Hematopoietic multipotent progenitor cell treated with erythropoietin and hydrocortisone succinate and interleukin-3 and kit ligand, for 17 days (in vitro differentiated cells): ENCODE measurements around the gene THAP4.
"Not testable (repeated sequence)": the region's sequence is repeated elsewhere in the genome, so short reads cannot be mapped to it uniquely, and the experiment has no call there.

Source experiments
- DNase-seq: peaks from one replicate; pipeline ENCODE4 v3.0.0-alpha.2; 2015; ENCODE audit warnings: low spot score

THAP4 gene

GRCh38 chr2:241665731-241666440 lies 28.9 kb upstream of the THAP4 start:
- no peak for DNase-seq

- DNase-seq: not testable (repeated sequence)
Observed at GRCh38 chr2:241662731-241663130, 25.8 kb upstream of the THAP4 start.

- no peak for DNase-seq
Observed at GRCh38 chr2:241660593-241661213, 23.7 kb upstream of the THAP4 start.

GRCh38 chr2:241659150-241659739 lies 22.3 kb upstream of the THAP4 start:
- DNase-seq: peak; percentile 43

GRCh38 chr2:241658296-241658695 lies 21.3 kb upstream of the THAP4 start:
- DNase-seq: no peak

GRCh38 chr2:241657786-241658254 lies 20.9 kb upstream of the THAP4 start:
- DNase-seq: no peak

- no peak for DNase-seq
Observed at GRCh38 chr2:241656190-241656741, 19.3 kb upstream of the THAP4 start.

- no peak for DNase-seq
Observed at GRCh38 chr2:241655516-241656189, 18.7 kb upstream of the THAP4 start.

GRCh38 chr2:241654551-241654950 lies 17.6 kb upstream of the THAP4 start:
- DNase-seq: no peak

GRCh38 chr2:241653210-241653750 lies 16.3 kb upstream of the THAP4 start:
- DNase-seq: no peak

GRCh38 chr2:241652722-241653121 lies 15.8 kb upstream of the THAP4 start:
- no peak for DNase-seq

GRCh38 chr2:241652142-241652541 lies 15.2 kb upstream of the THAP4 start:
- no peak for DNase-seq

GRCh38 chr2:241649927-241650326 lies 13.0 kb upstream of the THAP4 start:
- DNase-seq: no peak

- no peak for DNase-seq
Observed at GRCh38 chr2:241649404-241649803, 12.4 kb upstream of the THAP4 start.

GRCh38 chr2:241648453-241648852 lies 11.5 kb upstream of the THAP4 start:
- DNase-seq: no peak

- no peak for DNase-seq
Observed at GRCh38 chr2:241645915-241646645, 9.1 kb upstream of the THAP4 start.

- DNase-seq: no peak
Observed at GRCh38 chr2:241645056-241645914, 8.3 kb upstream of the THAP4 start.

GRCh38 chr2:241641631-241642030 lies 4.7 kb upstream of the THAP4 start:
- DNase-seq: no peak

- DNase-seq: no peak
Observed at GRCh38 chr2:241640165-241640795, 3.3 kb upstream of the THAP4 start.

- DNase-seq: no peak
Observed at GRCh38 chr2:241639385-241639784, 2.4 kb upstream of the THAP4 start.
